ENCODE results near the gene DENND1C.

Gene DENND1C

DNA sequence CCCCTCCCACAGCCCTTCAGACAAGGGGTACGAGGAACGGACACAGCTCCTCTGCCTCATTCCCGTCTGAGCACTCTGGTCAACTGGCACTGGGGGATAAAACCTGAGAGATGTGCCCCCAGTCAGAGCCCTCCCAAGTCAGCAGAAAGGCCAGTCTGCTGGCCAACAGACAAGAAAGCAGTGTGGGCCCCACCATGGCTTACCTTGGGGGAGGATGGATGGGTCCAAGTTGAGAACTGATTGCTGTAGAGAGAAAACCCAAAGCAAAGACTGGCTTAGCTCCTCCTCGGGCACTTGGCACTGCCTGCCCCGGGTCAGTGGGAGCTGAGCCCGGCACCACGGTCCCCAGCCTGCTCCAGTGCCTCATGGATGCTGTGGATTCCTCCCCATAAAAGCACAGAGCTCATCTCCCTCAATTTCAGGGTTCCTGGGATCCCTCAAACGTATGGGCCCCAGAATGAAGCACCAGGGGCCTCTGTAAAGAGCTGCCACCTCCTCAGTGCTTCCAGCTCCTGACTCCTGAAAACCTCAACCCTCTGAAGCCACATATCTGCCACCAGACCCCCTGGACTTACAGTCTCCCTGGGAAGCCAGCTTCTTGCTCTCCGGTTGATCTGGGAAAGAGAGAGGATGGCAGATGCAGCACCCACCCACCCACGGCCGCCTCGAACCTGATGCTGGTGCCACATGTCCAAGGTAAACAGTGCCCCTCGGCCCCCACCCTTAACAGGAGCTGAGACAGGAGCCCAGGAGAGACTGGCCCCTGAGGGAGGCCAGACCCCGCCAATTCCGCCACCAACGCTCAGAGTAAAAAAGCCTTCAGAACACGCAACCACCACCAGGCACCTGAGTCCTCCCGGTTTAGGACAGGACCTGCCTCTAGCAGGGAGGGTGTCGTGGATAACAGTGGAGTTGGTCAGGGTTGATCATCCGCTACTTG is 60.2 kb downstream of the DENND1C start:
- no peak for DNase-seq

DNA sequence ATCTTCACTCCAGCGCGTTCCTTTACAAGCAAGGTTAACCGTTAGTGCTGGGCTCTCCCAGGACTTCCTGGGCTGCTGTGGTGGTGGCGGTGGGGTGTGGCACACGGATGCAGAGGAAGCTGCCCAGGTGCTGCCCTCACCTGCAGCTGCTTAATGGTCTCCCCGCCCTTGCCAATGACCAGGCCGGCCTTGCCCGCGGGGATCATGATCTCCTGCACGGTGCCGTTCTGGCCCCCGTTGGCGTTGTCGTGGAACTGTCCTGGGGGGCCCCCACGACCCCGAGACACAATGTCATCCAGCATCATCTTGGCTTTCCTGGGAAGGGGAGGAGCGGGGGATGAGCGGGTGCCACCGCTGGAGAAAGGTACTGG is 63.0 kb downstream of the DENND1C start:
- DNase-seq, result no peak

DNA sequence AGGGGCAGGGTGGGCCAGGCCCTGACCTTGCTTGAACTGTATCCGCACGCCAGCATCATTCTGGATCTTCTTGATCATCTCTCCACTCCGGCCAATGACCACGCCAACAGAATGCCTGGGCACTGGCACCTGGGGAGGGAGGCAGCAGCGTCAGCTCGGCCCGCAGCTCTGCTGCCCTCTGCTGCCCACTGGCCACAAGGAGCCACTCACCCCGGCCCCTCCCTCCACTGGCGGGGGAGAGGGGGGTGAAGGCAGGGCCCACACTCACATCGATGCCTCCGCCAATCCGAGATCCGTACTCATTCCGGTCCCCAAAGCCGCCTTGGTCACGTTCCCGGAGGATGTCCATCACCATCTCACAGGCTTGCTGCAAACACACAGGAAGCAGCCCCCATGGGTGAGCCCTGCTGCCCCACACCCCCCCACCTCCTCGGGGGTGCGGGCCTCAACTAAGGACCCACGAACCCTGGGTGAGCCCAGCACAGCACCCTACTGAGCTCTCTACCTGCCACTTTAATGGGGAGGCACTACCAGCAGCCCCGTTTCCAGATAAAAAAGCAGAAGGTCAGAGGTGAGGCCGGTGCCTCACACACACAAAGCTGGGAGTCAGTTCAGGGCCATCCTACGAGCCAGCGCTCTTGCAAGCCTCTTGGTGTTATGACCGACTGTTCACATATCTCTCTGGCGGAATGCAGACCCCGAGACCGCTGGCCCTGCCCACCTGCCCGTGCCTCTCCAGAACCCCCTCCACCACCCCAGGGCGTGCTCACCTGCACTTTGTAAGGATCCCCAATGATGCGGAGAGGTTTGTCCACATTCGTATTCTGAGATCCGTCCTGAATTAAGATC is 63.6 kb downstream of the DENND1C start:
- DNase-seq, result no peak
